ENCODE results near the gene OPRM1.

OPRM1 gene

DNA sequence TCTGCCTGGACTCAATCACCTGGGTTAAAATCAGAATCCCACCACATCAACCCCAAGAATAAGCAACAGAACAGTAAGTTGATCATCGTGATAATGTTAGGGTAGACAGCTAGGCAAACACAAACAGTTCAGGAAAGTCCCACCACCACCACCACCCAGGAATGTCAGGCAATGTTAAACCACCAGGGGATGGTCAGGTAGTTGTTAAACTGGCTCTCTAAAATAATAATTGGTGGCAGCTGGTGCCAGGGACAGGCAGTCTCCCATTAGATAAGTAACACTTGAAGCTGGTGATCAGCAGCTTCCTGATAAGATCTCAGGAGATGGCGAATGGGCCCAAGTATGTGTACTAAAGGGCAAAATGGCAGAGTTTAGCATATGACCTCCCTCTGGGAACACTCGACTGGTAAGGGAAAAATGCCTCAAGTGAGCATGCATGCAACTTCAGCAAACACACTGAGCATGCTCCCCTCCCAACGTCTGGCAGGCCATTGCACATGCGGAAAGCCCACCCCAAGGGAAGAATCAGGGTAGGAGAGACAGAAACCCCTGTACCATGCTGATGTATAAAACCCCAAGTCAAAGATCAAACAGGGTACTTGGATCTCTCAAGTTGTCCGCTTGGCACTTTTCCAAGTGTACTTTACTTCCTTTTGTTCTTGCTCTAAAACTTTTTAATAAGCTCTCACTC, 250.9 kb downstream of the OPRM1 start:
- no peak for DNase-seq

DNA sequence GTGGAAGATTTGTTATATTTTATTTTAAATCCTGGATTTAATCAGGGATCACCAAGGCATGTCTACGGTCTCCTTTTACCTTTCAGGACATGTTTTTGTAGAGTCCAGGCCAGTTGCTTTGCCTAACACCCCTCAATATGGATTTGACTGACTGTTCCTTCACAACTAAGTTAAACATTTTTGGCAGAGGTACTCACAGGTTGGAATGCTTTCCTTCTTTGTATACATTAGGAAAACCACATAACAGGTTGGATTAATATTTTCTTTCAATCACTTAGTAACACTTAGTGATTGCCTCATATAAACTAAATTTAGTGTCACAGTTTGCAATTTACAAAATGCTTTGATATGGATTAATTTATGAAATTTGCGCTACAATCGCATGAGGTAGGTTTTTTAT, 253.0 kb downstream of the OPRM1 start:
- DNase-seq, result no peak

DNA sequence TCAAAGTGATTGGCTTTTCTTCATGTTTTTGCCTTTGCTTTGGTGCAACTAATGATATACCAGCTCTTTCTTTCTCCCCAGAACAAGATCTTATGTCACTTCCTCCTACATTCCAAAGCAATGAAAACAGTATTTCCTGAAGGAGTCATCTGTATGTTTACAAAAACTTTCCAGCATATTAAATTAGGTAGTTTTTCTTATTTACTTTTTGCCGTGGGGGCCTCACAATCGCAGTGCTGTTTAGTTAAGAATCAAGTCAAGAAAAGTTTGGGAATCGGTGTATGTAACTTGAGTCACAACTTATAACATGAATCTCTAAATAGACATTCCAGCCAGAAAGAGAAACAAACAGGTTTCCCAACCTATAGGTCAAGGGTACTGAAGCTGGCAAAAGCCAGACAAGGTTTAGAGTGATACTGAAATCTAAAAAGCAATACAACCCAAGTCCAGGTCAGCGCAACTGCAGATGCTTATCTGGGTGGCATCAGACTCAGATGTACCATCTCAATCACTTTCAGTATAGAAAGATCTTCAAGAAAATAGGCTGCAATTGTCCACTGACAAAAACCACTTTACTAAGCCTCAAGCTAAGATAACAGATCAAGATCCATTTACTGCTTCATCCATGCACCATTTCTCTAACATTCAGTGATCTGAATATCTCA, 253.9 kb downstream of the OPRM1 start:
- DNase-seq, result no peak

DNA sequence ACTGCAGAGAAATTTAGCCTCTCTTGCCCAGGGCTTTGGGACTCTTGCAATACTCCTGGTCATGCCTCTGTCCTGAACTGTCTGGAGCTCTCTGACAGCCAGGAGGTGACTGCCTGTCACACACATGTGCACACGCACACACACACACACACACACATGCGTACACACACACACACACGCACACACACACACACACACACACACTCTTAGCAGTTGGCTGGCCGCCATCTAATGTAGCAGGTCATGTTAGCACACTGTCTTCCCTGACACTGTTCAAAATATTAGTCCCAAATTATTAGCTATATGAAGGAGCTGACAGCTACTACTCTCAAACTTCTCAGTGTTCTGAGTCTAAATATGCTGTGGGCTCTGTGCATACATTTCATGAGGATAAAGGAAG, 256.7 kb downstream of the OPRM1 start:
- no peak for DNase-seq

Measured in NCI-H1048 (cell line).